HUES64 (cell line): Measurements from ENCODE around the gene PAOX.

Source experiments
- H3K27ac ChIP-seq: 2 replicates; pipeline ENCODE4 v1.7.0; 2013; ENCODE audit warnings: low read depth, low read length, inconsistent platforms
- H3K27me3 ChIP-seq: 2 replicates; pipeline ENCODE4 v1.6.1; 2013; ENCODE audit warnings: mild to moderate bottlenecking, low read length; ENCODE audit not compliant: insufficient read depth
- H3K36me3 ChIP-seq: 2 replicates; pipeline ENCODE4 v1.6.1; 2013; ENCODE audit warnings: mild to moderate bottlenecking, low read length; ENCODE audit not compliant: insufficient read depth
- H3K4me1 ChIP-seq: 2 replicates; pipeline ENCODE4 v1.6.1; 2013; ENCODE audit warnings: mild to moderate bottlenecking, low read length, moderate library complexity; ENCODE audit not compliant: insufficient read depth
- H3K4me3 ChIP-seq: 2 replicates; pipeline ENCODE4 v1.5.1; 2013; ENCODE audit warnings: mild to moderate bottlenecking, low read length, moderate library complexity
- H3K9ac ChIP-seq: 2 replicates; pipeline ENCODE4 v1.6.1; 2013; ENCODE audit warnings: mild to moderate bottlenecking, low read depth, low read length
- H3K9me3 ChIP-seq: 2 replicates; pipeline ENCODE4 v1.6.1; 2013; ENCODE audit warnings: low read depth, low read length; ENCODE audit not compliant: insufficient read depth
- WGBS: fragments of 150-250, 120-280 bp; methylation state at CpG from one replicate; pipeline ENCODE4 v1.1.7; 2013; ENCODE audit warnings: missing lambda C conversion rate; 5-methylcytosine and 5-hydroxymethylcytosine counted together

PAOX gene

DNA sequence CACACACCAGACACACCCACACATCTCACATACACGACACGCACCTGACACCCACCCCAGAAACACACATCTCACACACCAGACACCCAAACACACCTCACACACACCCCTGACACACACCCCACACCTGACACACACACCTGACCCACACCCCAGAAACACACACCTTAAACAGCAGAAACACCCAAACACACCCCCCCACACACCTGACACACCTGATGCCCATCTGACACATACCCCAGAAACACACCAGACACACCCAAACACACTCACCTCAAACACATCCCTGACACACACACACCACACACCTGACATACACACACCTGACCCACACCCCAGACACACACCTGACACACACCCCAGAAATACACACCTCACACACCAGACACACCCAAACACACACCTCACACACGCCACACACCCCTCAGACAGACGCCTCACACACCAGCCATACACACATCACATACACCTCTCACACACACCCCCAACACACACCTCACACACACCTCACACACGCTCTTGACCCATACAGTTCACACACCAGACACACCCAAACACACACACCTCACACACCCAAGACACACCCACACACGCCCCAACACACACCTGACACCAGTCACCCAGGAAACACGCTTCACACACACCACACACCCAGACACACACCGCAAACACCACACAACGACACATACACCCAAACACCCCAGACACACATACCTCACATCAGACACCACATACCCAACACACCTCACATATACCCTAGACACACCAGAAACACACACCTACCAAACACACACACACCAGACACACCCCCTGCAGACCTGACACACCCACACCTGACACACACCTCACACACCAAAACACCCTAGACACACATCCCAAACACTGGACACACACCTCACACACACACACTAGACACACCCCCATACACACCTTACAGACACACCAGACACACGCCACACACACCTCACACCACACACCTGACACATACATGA is 40.7 kb upstream of the PAOX start:
- Histone ChIP-seq H3K4me3 (no peak overlapping the region), H3K4me1 (no peaks in the 10 kb centered on the region), H3K27ac (no peak overlapping the region), H3K27me3 (peaks cover 49% of the 10 kb centered on the region), H3K9ac (no peak overlapping the region), H3K9me3 (no peaks in the 10 kb centered on the region), H3K36me3 (no peaks in the 10 kb centered on the region)
- 86% methylated on average over 10 of the region's 10 CpGs for WGBS

- WGBS, result 91% methylated on average over 13 of the region's 13 CpGs
- Histone ChIP-seq H3K4me3 (no peak overlapping the region), H3K4me1 (no peaks in the 10 kb centered on the region), H3K9ac (no peak overlapping the region), H3K36me3 (no peaks in the 10 kb centered on the region), H3K9me3 (no peaks in the 10 kb centered on the region), H3K27me3 (peaks cover 36% of the 10 kb centered on the region), H3K27ac (no peak overlapping the region)
These were observed 39.2 kb upstream of the PAOX start for GRCh38 chr10:133339708-133340380.

- Histone ChIP-seq H3K9ac (no peak overlapping the region), H3K4me3 (no peak overlapping the region), H3K36me3 (no peaks in the 10 kb centered on the region), H3K27me3 (peaks cover 14% of the 10 kb centered on the region), H3K9me3 (no peaks in the 10 kb centered on the region), H3K4me1 (0 out of 2 replicates have a peak, but pooled peaks cover under 1% of the 10 kb centered on the region), H3K27ac (no peak overlapping the region)
- WGBS, result 90% methylated on average over 4 of the region's 4 CpGs
These were observed 37.1 kb upstream of the PAOX start for GRCh38 chr10:133341983-133342382.

DNA sequence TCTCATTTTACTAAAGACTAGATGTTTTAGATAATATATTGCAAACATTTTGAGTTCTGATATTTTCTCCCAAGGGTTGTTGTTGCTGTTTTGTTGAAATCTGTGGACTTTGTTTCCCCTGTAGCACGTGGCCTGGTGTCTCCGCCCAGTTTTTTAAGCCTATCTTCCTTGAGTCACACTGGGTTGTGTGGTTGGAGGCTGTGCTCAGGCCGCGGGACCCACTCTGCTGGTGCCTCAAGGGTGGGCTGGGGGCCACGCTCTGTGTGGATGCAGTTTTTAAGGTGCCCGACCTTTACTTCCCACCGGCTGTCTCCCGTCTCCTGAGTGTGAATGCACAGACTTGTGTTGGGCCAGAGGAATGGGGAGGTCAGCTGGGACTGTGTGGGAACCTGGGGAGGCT is 36.1 kb upstream of the PAOX start:
- H3K4me3 ChIP-seq, result no peak overlapping the region
- peaks cover 5% of the 10 kb centered on the region for H3K27me3 ChIP-seq
- no peaks in the 10 kb centered on the region for H3K9me3 ChIP-seq
- no peak overlapping the region for H3K27ac ChIP-seq
- 86% methylated on average over 8 of the region's 8 CpGs for WGBS
- 0 out of 2 replicates have a peak, but pooled peaks cover 5% of the 10 kb centered on the region for H3K4me1 ChIP-seq
- no peak overlapping the region for H3K9ac ChIP-seq
- no peaks in the 10 kb centered on the region for H3K36me3 ChIP-seq

DNA sequence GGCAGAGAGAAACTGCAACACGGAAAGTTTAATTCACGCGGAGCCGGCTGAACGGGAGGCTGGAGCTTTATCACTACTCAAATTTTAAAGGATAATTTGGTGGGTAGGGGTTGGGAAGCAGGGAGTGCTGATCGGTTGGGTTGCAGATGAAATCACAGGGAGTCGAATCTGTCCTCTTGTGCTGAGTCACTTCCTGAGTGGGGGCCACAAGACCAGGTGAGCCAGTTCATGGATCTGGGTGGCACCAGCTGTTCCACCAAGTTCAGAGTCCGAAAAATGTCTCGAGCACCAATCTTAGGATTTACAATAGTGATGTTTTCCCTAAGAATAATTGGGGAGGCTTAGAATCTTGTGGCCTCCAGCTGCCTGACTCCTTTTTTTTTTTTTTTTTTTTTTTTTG is 35.5 kb upstream of the PAOX start:
- WGBS, result 83% methylated on average over 9 of the region's 9 CpGs
- no peak overlapping the region for H3K9ac ChIP-seq

DNA sequence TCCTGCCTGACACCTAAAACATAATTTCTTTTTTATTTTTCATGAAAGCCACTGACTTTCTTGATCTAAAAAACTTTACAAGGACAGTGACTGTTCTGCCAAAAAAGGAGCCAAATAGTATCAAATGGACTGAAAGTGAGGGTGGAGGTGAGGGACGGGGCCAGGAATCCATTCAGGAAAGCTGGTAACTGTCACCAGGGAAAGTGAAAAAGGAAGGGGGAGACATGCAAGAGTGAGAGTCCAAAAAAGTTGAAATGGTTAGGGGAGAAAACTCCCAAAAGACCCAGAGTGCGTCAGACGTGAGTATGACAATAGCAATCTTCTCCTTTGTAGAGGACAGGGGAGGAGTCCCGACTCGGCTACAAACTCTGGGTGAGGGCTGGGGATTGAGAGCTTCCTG is 34.8 kb upstream of the PAOX start:
- 82% methylated on average over 5 of the region's 5 CpGs for WGBS
- peaks cover 2% of the 10 kb centered on the region; the same call in 1 of the 2 replicates for H3K27me3 ChIP-seq
- no peaks in the 10 kb centered on the region for H3K9me3 ChIP-seq
- no peak overlapping the region for H3K27ac ChIP-seq
- H3K4me3 ChIP-seq, result no peak overlapping the region
- no peaks in the 10 kb centered on the region for H3K36me3 ChIP-seq
- H3K9ac ChIP-seq, result no peak overlapping the region
- H3K4me1 ChIP-seq, result 0 out of 2 replicates have a peak, but pooled peaks cover 5% of the 10 kb centered on the region

More for the DNA sequence above, 35.5 kb upstream of the PAOX start:
- peaks cover 2% of the 10 kb centered on the region; the same call in 1 of the 2 replicates for H3K27me3 ChIP-seq
- H3K9me3 ChIP-seq, result no peaks in the 10 kb centered on the region
- H3K4me1 ChIP-seq, result 0 out of 2 replicates have a peak, but pooled peaks cover 5% of the 10 kb centered on the region
- no peak overlapping the region for H3K27ac ChIP-seq
- H3K36me3 ChIP-seq, result no peaks in the 10 kb centered on the region
- no peak overlapping the region for H3K4me3 ChIP-seq

DNA sequence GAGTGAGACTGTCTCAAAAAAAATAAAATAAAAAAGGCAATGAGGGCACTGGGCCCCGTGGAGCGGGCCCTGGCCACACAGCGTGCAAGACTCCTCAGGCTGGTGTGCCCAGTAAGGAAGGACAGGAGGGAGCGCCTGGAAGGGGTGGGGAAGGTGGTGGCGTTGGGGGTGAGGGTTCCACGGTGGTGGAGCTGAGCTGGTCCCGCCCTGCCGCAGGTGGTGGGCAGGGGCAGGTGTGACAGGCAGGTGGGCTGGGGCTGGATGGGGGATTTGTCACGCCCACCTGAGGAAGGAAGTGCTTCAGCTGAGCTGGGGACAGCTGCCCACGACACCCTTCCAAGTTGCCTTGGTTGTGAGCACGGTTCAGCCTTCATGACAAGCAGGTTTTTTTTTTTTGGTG is 32.6 kb upstream of the PAOX start:
- no peaks in the 10 kb centered on the region for H3K36me3 ChIP-seq
- WGBS, result 73% methylated on average over 11 of the region's 11 CpGs
- no peaks in the 10 kb centered on the region for H3K27me3 ChIP-seq
- no peaks in the 10 kb centered on the region for H3K9me3 ChIP-seq
- 0 out of 2 replicates have a peak, but pooled peaks cover 5% of the 10 kb centered on the region for H3K4me1 ChIP-seq
- no peak overlapping the region for H3K9ac ChIP-seq
- H3K27ac ChIP-seq, result no peak overlapping the region
- no peak overlapping the region for H3K4me3 ChIP-seq

GRCh38 chr10:133347710-133348517 is 31.1 kb upstream of the PAOX start:
- 88% methylated on average over 16 of the region's 16 CpGs for WGBS

GRCh38 chr10:133349160-133349568 is 29.9 kb upstream of the PAOX start:
- Histone ChIP-seq H3K9ac (no peak overlapping the region), H3K4me1 (0 out of 2 replicates have a peak, but pooled peaks cover 5% of the 10 kb centered on the region), H3K4me3 (no peak overlapping the region), H3K27me3 (no peaks in the 10 kb centered on the region), H3K36me3 (no peaks in the 10 kb centered on the region), H3K9me3 (no peaks in the 10 kb centered on the region), H3K27ac (no peak overlapping the region)
- 93% methylated on average over 8 of the region's 8 CpGs for WGBS

More at GRCh38 chr10:133347710-133348517, 31.1 kb upstream of the PAOX start:
- H3K4me1 ChIP-seq, result 0 out of 2 replicates have a peak, but pooled peaks cover 5% of the 10 kb centered on the region
- no peaks in the 10 kb centered on the region for H3K27me3 ChIP-seq
- no peaks in the 10 kb centered on the region for H3K9me3 ChIP-seq
- no peak overlapping the region for H3K4me3 ChIP-seq
- H3K9ac ChIP-seq, result no peak overlapping the region
- no peaks in the 10 kb centered on the region for H3K36me3 ChIP-seq
- no peak overlapping the region for H3K27ac ChIP-seq

DNA sequence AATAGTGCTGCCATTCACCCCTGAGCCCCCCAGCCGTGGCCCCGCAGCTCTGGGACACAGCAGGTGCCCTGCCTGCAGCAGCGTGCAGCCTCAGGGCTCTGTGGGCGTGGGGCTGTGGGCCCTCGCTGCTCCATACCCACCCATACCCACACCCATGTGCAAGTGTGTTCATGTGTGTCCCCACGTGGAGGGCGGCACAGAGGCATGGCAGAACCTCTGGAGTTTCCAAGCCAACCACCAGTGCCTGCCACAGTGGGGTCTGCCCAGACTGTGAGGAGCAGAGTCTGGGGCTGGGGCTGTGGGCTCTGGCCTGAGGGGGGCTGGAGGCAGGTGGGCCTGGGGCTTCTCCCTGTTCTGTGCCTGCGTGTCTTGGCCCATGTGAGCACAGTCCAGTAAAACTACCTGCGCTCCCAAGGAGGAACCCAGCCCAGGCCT is 29.5 kb upstream of the PAOX start:
- Histone ChIP-seq H3K9me3 (no peaks in the 10 kb centered on the region), H3K9ac (no peak overlapping the region), H3K4me1 (0 out of 2 replicates have a peak, but pooled peaks cover 5% of the 10 kb centered on the region), H3K27ac (no peak overlapping the region), H3K4me3 (no peak overlapping the region), H3K27me3 (no peaks in the 10 kb centered on the region), H3K36me3 (no peaks in the 10 kb centered on the region)
- WGBS, result 86% methylated on average over 9 of the region's 9 CpGs
